ENCODE measurements around the gene ARPC4. TPM values are rescaled to one million over a fixed set of nuclear protein-coding genes. Genes with fewer than 3 reads are reported as not detected.

The ARPC4 gene
- total and polyA plus RNA-seq, 2 of the 13 experiments (the other 11 are each of a cell fraction or from before 2014, with no cell fraction given): 30.1 to 83.6 TPM

DNA sequence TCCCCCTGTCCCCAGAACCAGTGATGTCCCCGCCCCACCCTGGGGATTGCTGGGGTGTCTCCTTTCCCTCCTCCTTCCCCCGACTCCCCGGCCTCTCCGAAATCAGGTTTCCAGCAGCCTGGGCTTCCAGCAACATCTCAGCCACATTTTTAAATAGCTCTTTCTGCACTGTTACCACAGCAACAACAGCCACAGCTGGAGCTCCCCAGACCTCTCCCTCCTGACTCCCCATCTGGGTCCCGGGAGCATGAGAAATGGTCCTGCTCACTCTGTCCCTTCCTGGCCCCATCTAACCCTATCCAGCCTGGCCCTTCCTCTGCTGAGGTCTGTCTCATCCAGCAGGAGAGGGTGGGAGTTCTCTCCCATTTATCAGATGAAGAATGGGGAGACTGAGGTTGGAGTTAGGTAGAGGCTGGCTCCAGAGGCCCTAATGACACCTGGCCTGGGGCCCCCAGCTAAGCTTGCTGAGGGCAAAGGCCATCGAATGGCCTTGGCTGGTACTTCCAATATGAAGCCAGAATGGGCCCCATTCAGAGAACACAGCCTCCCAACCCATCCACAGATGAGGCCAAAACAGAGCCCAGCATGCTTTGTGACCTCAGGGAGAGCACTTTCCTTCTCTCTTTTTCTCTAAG lies 24.6 kb upstream of the ARPC4 start (continued):
- TF ChIP-seq NR2F1 (CRISPR knock-in tag; IDR thresholded peaks at IDR 0.05): peak in 1 of 2 experiments; percentile 61; a peak in 1 of 4 replicates
- peak; percentile 39; the same call in 1 of the 2 replicates for TF ChIP-seq TAF1 (CRISPR knock-in tag; IDR thresholded peaks at IDR 0.05)
- no peak for TF ChIP-seq HHEX (CRISPR knock-in tag; IDR thresholded peaks at IDR 0.05)
- no peak for TF ChIP-seq FOXJ3 (CRISPR knock-in tag; IDR thresholded peaks at IDR 0.05; ENCODE audit: borderline replicate concordance)
- no peak for TF ChIP-seq NONO (IDR thresholded peaks at IDR 0.05)
- peak; percentile 32; the same call in 1 of the 2 replicates for TF ChIP-seq NONO (CRISPR knock-in tag; conservative IDR thresholded peaks at IDR 0.05)
- peak; percentile 42; the same call in 1 of the 2 replicates for TF ChIP-seq POLR2G (IDR thresholded peaks at IDR 0.05; ENCODE audit: low read depth, low read length)
- TF ChIP-seq, protein P1, sequence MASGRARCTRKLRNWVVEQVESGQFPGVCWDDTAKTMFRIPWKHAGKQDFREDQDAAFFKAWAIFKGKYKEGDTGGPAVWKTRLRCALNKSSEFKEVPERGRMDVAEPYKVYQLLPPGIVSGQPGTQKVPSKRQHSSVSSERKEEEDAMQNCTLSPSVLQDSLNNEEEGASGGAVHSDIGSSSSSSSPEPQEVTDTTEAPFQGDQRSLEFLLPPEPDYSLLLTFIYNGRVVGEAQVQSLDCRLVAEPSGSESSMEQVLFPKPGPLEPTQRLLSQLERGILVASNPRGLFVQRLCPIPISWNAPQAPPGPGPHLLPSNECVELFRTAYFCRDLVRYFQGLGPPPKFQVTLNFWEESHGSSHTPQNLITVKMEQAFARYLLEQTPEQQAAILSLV (CRISPR knock-in tag; IDR thresholded peaks at IDR 0.05; ENCODE audit: borderline replicate concordance): no peak
- peak; percentile 42; the same call in 1 of the 2 replicates for TF ChIP-seq HNF4G (IDR thresholded peaks at IDR 0.05; ENCODE audit: borderline replicate concordance, low read depth, low read length)
- TF ChIP-seq HNF4G (CRISPR knock-in tag; IDR thresholded peaks at IDR 0.05; ENCODE audit: borderline replicate concordance, low read depth): 0 out of 2 replicates have a peak, but pooled peaks have one; percentile 11
- TF ChIP-seq, protein P2, sequence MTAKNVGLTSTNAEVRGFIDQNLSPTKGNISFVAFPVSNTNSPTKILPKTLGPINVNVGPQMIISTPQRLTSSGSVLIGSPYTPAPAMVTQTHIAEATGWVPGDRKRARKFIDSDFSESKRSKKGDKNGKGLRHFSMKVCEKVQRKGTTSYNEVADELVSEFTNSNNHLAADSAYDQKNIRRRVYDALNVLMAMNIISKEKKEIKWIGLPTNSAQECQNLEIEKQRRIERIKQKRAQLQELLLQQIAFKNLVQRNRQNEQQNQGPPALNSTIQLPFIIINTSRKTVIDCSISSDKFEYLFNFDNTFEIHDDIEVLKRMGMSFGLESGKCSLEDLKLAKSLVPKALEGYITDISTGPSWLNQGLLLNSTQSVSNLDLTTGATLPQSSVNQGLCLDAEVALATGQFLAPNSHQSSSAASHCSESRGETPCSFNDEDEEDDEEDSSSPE (CRISPR knock-in tag; IDR thresholded peaks at IDR 0.05): no peak
- TF ChIP-seq, protein P3, sequence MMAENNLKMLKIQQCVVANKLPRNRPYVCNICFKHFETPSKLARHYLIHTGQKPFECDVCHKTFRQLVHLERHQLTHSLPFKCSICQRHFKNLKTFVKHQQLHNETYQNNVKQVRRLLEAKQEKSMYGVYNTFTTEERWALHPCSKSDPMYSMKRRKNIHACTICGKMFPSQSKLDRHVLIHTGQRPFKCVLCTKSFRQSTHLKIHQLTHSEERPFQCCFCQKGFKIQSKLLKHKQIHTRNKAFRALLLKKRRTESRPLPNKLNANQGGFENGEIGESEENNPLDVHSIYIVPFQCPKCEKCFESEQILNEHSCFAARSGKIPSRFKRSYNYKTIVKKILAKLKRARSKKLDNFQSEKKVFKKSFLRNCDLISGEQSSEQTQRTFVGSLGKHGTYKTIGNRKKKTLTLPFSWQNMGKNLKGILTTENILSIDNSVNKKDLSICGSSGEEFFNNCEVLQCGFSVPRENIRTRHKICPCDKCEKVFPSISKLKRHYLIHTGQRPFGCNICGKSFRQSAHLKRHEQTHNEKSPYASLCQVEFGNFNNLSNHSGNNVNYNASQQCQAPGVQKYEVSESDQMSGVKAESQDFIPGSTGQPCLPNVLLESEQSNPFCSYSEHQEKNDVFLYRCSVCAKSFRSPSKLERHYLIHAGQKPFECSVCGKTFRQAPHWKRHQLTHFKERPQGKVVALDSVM (CRISPR knock-in tag; IDR thresholded peaks at IDR 0.05): peak; percentile 96
- no peak for TF ChIP-seq RARG (CRISPR knock-in tag; IDR thresholded peaks at IDR 0.05; ENCODE audit: low read depth)
- TF ChIP-seq, protein P4, sequence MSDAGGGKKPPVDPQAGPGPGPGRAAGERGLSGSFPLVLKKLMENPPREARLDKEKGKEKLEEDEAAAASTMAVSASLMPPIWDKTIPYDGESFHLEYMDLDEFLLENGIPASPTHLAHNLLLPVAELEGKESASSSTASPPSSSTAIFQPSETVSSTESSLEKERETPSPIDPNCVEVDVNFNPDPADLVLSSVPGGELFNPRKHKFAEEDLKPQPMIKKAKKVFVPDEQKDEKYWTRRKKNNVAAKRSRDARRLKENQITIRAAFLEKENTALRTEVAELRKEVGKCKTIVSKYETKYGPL (CRISPR knock-in tag; IDR thresholded peaks at IDR 0.05): no peak
- 0 out of 2 replicates have a peak, but pooled peaks have one; percentile 27 for TF ChIP-seq GFI1 (CRISPR knock-in tag; IDR thresholded peaks at IDR 0.05; ENCODE audit: borderline replicate concordance)
- TF ChIP-seq U2AF2 (IDR thresholded peaks at IDR 0.05; ENCODE audit: low read depth, low read length): no peak
- TF ChIP-seq ATM (IDR thresholded peaks at IDR 0.05; ENCODE audit: borderline replicate concordance): no peak
- TF ChIP-seq KDM3A (CRISPR knock-in tag; IDR thresholded peaks at IDR 0.05; ENCODE audit: low read depth): no peak
- no peak for TF ChIP-seq ZFP36L1 (CRISPR knock-in tag; IDR thresholded peaks at IDR 0.05)
- peak; percentile 54 for TF ChIP-seq ZMYM4 (CRISPR knock-in tag; IDR thresholded peaks at IDR 0.05)
- no peak for TF ChIP-seq ZNF766 (CRISPR knock-in tag; IDR thresholded peaks at IDR 0.05; ENCODE audit: borderline replicate concordance)
- TF ChIP-seq, protein P5, sequence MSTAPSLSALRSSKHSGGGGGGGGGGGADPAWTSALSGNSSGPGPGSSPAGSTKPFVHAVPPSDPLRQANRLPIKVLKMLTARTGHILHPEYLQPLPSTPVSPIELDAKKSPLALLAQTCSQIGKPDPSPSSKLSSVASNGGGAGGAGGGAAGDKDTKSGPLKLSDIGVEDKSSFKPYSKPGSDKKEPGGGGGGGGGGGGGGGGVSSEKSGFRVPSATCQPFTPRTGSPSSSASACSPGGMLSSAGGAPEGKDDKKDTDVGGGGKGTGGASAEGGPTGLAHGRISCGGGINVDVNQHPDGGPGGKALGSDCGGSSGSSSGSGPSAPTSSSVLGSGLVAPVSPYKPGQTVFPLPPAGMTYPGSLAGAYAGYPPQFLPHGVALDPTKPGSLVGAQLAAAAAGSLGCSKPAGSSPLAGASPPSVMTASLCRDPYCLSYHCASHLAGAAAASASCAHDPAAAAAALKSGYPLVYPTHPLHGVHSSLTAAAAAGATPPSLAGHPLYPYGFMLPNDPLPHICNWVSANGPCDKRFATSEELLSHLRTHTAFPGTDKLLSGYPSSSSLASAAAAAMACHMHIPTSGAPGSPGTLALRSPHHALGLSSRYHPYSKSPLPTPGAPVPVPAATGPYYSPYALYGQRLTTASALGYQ (CRISPR knock-in tag; IDR thresholded peaks at IDR 0.05): no peak
- peak; percentile 67; the same call in 1 of the 2 replicates for TF ChIP-seq ZNF644 (CRISPR knock-in tag; IDR thresholded peaks at IDR 0.05; ENCODE audit: low read depth)
- peak; percentile 45; the same call in 1 of the 2 replicates for TF ChIP-seq PHF21A (CRISPR knock-in tag; IDR thresholded peaks at IDR 0.05)

All from HepG2 (cell line).